ENCODE data around the gene TSPOAP1. TPM values are rescaled to one million over a fixed set of nuclear protein-coding genes. Genes with fewer than 3 reads are reported as not detected.

TSPOAP1 gene
- total and polyA plus RNA-seq, 2 experiments from 2014 or later: 15.4 to 19.0 TPM

DNA sequence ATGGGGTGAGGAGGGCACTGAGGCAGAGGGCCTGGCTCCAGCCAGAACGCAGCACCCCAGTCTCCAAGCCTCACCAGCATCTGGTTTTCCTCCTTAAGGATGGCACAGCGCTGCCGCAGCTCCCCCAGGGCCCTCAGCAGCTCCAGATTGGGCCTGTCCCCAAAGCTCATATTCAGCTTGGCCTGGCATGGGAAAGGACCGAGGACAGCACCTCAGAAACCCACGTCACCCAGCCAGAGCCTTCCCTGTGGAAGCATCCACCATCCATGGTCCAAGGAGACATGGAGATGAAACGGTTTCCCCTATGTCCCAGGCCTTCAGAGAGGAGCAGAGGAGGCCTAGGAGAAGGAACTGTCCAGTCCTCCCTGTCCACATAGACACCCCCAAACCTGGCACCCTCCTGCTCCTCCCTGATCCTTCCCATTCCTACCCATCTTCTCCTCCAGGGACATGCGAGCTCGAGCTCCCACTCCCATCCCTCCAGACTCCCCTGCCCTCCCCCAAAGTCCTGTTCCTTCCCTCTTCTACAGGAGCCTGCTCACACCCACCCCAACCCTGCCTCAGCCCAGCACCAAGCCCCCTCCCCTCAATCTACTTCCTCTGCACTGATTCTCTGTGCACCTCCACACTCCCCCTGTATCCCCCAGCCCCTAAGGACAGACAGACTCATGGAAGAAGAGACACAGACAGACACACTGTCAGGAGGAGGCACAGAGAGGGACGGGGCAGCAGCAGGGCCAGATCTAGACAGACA lies 1.8 kb downstream of the TSPOAP1 start:
- TF ChIP-seq EZH2 (IDR thresholded peaks at IDR 0.05; ENCODE audit: borderline replicate concordance): no peak
- TF ChIP-seq CTCF (IDR thresholded peaks at IDR 0.05; ENCODE audit: poor library complexity): no peak
- TF ChIP-seq EZH2phosphoT487 (IDR thresholded peaks at IDR 0.05; ENCODE audit: low read depth, severe bottlenecking, unreplicated experiment): no peak
- Histone ChIP-seq H3K4me3 (no peak overlapping the region), H3K9me2 (replicated peaks; ENCODE audit: insufficient read depth) (no peaks in the 10 kb centered on the region), H2AFZ (no peak overlapping the region), H3K36me3 (replicated peaks; ENCODE audit: insufficient read depth, low read depth) (no peaks in the 10 kb centered on the region), H3K9me3 (ENCODE audit: low read depth) (no peaks in the 10 kb centered on the region), H3K4me2 (no peak overlapping the region), H3K27ac (no peak overlapping the region), H3K27me3 (no peaks in the 10 kb centered on the region), H3K4me1 (ENCODE audit: insufficient read depth) (peaks cover 10% of the 10 kb centered on the region), H3K79me2 (no peaks in the 10 kb centered on the region), H4K20me1 (ENCODE audit: insufficient read depth, poor library complexity, severe bottlenecking) (no peaks in the 10 kb centered on the region)
- 88% methylated on average over 9 of the region's 9 CpGs for WGBS (ENCODE audit: low lambda C conversion rate, missing lambda C conversion rate)
- DNase-seq (ENCODE audit: low spot score): no peak

DNA sequence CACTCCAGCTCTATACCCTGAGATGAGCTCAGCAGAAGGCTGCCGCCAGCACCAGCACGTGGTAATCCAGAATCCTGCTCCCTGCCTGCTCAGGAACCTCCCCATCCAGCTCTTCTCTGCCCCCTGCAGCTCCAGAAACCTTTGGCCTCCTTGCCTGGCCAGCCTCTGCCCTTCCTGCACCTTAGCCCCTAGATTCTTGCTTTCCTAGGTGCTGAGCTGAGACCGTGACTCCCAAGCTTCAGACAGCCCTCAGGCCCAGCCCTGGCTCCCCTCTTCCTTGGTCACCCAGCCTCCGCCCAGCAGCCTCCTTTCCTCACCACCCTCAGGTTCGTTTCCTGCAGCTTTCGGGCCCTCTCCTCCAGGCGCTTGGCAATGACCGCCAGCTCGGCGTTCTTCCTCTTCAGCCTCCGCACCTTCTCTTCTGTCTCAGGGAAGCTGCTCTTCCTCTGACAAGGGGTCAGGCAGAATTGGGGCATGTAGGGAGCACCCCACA lies 2.6 kb downstream of the TSPOAP1 start:
- Histone ChIP-seq H3K27me3 (no peaks in the 10 kb centered on the region), H3K9me3 (ENCODE audit: low read depth) (no peaks in the 10 kb centered on the region), H4K20me1 (ENCODE audit: insufficient read depth, poor library complexity, severe bottlenecking) (no peaks in the 10 kb centered on the region), H3K27ac (no peak overlapping the region), H3K9me2 (replicated peaks; ENCODE audit: insufficient read depth) (no peaks in the 10 kb centered on the region), H3K79me2 (no peaks in the 10 kb centered on the region), H2AFZ (no peak overlapping the region), H3K4me3 (no peak overlapping the region), H3K36me3 (replicated peaks; ENCODE audit: insufficient read depth, low read depth) (no peaks in the 10 kb centered on the region), H3K4me2 (no peak overlapping the region), H3K4me1 (ENCODE audit: insufficient read depth) (peaks cover 10% of the 10 kb centered on the region)
- 85% methylated on average over 11 of the region's 11 CpGs for WGBS (ENCODE audit: low lambda C conversion rate, missing lambda C conversion rate)
- DNase-seq (ENCODE audit: low spot score): no peak
- TF ChIP-seq EZH2phosphoT487 (IDR thresholded peaks at IDR 0.05; ENCODE audit: low read depth, severe bottlenecking, unreplicated experiment) (no peak), EZH2 (IDR thresholded peaks at IDR 0.05; ENCODE audit: borderline replicate concordance) (no peak), CTCF (IDR thresholded peaks at IDR 0.05; ENCODE audit: poor library complexity) (no peak)

GRCh38 chr17:58325289-58325726 lies 3.3 kb downstream of the TSPOAP1 start:
- H2AFZ ChIP-seq: no peak overlapping the region
- H3K9me2 ChIP-seq (replicated peaks; ENCODE audit: insufficient read depth): no peaks in the 10 kb centered on the region
- no peaks in the 10 kb centered on the region for H4K20me1 ChIP-seq (ENCODE audit: insufficient read depth, poor library complexity, severe bottlenecking)
- H3K36me3 ChIP-seq (replicated peaks; ENCODE audit: insufficient read depth, low read depth): no peaks in the 10 kb centered on the region
- peaks cover 10% of the 10 kb centered on the region for H3K4me1 ChIP-seq (ENCODE audit: insufficient read depth)
- no peak overlapping the region for H3K27ac ChIP-seq
- no peaks in the 10 kb centered on the region for H3K27me3 ChIP-seq
- H3K4me3 ChIP-seq: peak overlapping the region; percentile 62
- H3K9me3 ChIP-seq (ENCODE audit: low read depth): no peaks in the 10 kb centered on the region
- H3K4me2 ChIP-seq: peak overlapping the region; percentile 98
- 71% methylated on average over 11 of the region's 11 CpGs for WGBS (ENCODE audit: low lambda C conversion rate, missing lambda C conversion rate)
- no peaks in the 10 kb centered on the region for H3K79me2 ChIP-seq
- peak; percentile 46 for DNase-seq (ENCODE audit: low spot score)
- no peak for TF ChIP-seq CTCF (IDR thresholded peaks at IDR 0.05; ENCODE audit: poor library complexity)
- no peak for TF ChIP-seq EZH2 (IDR thresholded peaks at IDR 0.05; ENCODE audit: borderline replicate concordance)
- TF ChIP-seq EZH2phosphoT487 (IDR thresholded peaks at IDR 0.05; ENCODE audit: low read depth, severe bottlenecking, unreplicated experiment): no peak

All from hepatocyte (in vitro differentiated cells).